ENCODE measurements around the gene SRGAP2C.
"Not testable (repeated sequence)": the region's sequence is repeated elsewhere in the genome, so short reads cannot be mapped to it uniquely, and the experiment has no call there.

Gene SRGAP2C

DNA sequence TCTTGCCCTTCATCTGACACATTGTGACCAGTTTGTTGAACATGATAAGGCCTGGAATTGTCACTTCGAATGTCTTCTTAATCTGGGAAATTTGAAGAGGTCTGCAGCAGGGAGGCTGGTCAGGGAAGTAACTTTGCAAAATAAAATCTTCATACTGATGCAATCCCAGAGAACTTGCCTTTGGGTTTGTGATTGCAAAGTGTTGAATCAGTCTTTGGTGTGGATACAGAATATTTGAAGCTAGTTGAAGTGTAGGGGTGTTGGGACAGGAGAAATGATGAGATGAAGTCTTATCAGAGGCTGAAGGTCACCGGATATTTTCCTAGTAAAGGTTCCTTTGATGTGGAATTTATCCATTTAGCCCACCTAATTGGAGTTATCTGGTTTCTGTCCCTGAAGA is 42.1 kb downstream of the SRGAP2C start:
- H3K36me3 ChIP-seq (replicated peaks), result not testable (repeated sequence)

DNA sequence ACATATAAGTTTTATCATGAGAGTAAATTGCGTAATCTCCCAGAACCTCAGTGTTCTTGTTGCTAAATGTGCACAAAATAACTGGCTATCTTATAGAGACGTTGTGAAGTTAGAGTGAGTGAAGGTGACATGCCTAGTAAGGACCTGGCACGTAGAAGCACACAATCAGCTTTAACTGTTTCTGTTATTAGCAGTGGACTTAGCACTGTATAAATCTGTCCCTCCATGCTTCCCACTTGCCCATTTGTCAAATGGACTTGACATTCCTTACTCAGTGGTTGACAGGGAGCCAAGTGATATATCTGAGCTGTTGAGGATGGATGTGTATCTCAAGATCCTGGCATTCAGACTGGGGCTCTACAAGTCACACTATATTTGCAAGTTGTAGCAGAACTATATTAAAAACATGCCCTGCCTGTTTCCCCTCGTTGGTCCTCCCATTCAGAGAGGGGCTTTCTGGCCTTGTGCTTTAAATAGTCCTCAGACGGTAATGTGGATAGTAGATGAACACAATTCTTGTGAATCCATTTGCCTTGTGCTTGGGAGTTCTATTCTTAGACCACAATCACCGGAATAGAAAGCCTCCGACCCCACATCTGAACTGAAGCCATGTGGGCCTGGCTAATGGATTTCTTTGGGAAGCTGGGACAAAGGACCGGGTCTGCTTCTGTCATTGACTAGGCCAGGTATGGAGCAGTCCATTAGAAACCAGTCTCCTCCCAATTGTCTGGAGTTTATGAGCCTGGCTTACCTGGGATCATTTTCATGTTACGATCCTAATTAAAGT is 43.0 kb downstream of the SRGAP2C start:
- H3K27me3 ChIP-seq (replicated peaks); H3K27ac ChIP-seq; in situ Hi-C loops (cut with HindIII; ENCODE audit: low pct_ligation_motif_present, low sequenced_read_pairs); H3K4me3 ChIP-seq (ENCODE audit: low read depth, low read length); DNase-seq; H3K36me3 ChIP-seq (replicated peaks): not testable (repeated sequence)

More for the DNA sequence above, 42.1 kb downstream of the SRGAP2C start:
- DNase-seq; H3K27me3 ChIP-seq (replicated peaks); H3K4me3 ChIP-seq (ENCODE audit: low read depth, low read length); in situ Hi-C loops (cut with HindIII; ENCODE audit: low pct_ligation_motif_present, low sequenced_read_pairs); H3K27ac ChIP-seq: not testable (repeated sequence)

DNA sequence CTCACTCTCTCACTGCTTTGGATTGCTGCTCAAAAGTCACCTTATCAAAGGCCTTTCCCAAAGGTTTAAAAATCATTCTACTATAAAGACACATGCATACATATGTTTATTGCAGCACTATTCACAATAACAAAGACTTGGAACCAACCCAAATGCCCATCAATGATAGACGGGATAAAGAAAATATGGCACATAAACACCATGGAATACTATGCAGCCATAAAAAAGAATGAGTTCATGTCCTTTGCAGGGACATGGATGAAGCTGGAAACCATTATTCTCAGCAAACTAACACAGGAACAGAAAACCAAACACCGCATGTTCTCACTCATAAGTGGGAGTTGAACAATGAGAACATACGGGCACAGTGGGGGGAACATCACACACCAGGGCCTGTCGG is 45.9 kb downstream of the SRGAP2C start:
- DNase-seq; H3K36me3 ChIP-seq (replicated peaks); H3K27ac ChIP-seq; in situ Hi-C loops (cut with HindIII; ENCODE audit: low pct_ligation_motif_present, low sequenced_read_pairs); H3K27me3 ChIP-seq (replicated peaks); H3K4me3 ChIP-seq (ENCODE audit: low read depth, low read length): not testable (repeated sequence)

DNA sequence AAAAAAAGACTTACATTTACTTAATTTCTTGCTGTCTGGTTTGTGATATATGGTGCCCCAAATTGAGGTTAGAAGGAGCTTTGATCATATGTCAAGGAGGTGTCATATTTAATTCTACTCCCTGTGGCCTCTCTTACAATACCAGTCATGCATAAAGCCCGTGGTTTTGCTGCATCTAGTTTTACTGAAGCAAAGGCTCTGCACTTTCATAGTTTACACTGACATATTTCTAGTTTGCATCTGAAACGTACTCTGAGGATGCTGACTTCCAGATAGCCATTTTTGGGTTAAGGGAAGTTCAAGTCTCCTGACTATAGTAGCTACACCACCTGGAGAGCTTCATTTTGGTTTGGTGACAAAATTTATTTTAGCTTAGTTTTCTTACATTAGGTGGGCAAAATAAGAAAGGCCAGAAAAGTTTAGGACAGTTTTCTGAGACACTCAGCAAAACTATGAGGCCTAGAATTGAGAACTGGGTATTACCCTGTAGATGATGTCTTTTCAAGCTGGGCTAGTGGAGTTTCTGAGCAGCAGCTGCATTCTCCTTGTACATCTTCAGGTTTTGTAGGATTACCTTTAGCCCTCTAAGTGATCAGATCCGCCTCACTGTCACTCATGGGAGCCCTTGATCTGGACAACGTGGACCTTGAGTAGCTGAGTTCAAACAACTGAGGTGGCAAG is 47.8 kb downstream of the SRGAP2C start:
- H3K4me3 ChIP-seq (ENCODE audit: low read depth, low read length); H3K36me3 ChIP-seq (replicated peaks); DNase-seq; in situ Hi-C loops (cut with HindIII; ENCODE audit: low pct_ligation_motif_present, low sequenced_read_pairs); H3K27me3 ChIP-seq (replicated peaks); H3K27ac ChIP-seq: not testable (repeated sequence)

DNA sequence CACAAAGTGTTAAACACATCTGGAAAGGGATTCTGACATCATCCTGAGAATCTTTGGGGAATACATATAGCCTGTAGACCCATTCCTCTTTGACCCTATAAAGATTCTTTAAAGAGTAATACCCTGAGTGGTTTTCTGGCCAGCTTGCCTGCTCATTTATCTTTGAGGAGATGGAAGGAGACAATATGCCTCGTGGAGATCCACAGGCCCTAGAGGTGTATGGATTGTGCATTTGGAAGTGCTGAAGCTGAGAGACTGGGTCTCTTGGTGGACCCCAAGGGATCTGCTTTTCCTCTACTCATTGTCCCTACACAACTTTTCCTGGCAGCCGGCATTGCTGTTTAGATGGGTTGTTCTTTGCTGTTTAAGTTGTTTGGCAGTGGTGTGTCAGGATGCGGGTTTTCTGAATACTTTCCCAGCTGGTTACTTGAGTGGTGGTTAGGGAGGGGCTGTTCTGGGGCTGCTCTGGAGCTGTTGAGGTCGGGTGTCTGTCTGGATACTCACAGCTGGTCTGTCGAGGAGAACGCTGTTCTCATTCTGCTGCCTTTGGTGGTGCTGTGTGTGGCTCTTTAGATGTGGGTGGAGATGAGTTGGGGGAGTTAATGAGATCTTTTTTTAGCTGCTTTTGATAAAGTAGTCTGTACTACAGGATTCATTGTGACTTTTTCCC is 49.5 kb downstream of the SRGAP2C start:
- H3K36me3 ChIP-seq (replicated peaks); H3K4me3 ChIP-seq (ENCODE audit: low read depth, low read length); DNase-seq; in situ Hi-C loops (cut with HindIII; ENCODE audit: low pct_ligation_motif_present, low sequenced_read_pairs); H3K27ac ChIP-seq; H3K27me3 ChIP-seq (replicated peaks): not testable (repeated sequence)

DNA sequence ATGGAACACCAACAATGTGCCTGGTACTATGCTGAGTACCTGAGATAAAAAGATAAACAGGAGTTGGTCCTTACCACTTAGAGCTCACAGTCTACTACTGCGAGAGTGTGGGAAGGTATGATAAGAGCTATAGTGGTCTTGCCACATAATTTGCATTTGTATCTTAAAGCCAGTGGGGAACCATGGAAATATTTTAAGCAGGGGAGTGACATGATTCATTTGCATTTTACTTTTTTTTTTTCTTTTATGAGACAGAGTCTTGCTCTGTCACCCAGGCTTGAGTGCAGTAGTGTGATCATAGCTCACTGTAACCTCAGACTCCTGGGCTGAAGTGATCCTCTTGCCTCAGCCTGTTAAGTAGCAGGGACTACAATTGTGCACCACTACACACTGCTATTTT is 53.6 kb downstream of the SRGAP2C start:
- H3K36me3 ChIP-seq (replicated peaks); H3K4me3 ChIP-seq (ENCODE audit: low read depth, low read length); H3K27me3 ChIP-seq (replicated peaks); in situ Hi-C loops (cut with HindIII; ENCODE audit: low pct_ligation_motif_present, low sequenced_read_pairs); H3K27ac ChIP-seq; DNase-seq: not testable (repeated sequence)

DNA sequence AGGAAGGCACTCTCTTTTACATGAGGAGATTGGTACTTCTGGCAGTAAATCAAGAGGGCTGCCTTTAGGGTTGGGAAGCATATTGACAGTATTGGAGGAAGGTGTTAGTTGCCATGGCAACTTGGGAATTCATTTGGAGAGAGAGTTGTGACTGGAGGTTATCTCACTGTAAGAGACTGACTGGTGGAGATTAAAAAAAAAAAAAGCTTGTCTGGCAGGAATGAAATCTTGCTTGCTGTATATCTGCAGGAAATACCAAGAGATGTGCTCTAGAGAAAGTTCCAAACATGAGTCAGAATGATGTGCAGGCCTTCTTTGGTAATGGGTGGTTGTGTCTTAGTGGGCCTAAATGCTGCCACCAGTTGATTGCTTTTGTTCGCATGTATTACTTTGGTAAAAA is 59.1 kb downstream of the SRGAP2C start:
- DNase-seq; H3K27me3 ChIP-seq (replicated peaks); H3K27ac ChIP-seq; H3K36me3 ChIP-seq (replicated peaks); H3K4me3 ChIP-seq (ENCODE audit: low read depth, low read length); in situ Hi-C loops (cut with HindIII; ENCODE audit: low pct_ligation_motif_present, low sequenced_read_pairs): not testable (repeated sequence)

DNA sequence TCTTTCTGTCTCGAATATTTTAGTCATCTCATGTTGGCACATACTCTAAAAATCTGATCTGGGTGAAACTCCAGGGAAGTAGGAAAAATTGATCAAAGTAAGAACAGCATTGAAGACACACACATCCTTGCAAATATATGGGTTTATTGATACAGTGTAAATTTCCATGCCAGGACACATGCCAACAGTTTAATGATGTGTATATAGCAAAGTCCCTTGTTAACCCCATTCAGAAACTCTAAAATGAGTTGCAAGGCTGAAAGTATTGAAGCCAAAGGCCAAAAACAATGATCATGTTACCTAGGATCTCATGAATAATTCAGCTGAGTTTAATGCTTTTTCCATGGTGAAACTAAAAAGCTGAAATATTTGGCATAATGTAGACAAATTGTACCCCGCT is 61.6 kb downstream of the SRGAP2C start:
- H3K36me3 ChIP-seq (replicated peaks); H3K27me3 ChIP-seq (replicated peaks); H3K4me3 ChIP-seq (ENCODE audit: low read depth, low read length); H3K27ac ChIP-seq; DNase-seq; in situ Hi-C loops (cut with HindIII; ENCODE audit: low pct_ligation_motif_present, low sequenced_read_pairs): not testable (repeated sequence)

DNA sequence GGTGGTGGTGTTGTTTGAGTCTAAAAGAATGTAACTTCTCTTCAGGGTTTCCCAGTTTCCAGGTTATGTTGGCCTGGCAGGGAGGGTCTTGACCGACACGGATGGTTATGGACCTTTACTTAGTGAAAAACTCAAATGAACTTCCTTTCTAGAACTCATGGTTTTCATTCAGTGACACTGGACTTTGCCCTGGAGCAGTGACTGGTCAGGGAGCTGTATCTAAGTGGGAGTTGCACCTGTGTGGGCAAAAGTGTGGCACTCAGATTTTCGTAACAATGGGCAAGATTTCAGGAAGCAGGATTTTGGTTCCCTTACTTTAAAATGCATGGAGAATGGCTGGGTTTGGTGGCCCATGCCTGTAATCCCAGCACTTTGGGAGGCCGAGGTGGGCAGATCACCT is 67.9 kb downstream of the SRGAP2C start:
- in situ Hi-C loops (cut with HindIII; ENCODE audit: low pct_ligation_motif_present, low sequenced_read_pairs); DNase-seq; H3K27ac ChIP-seq; H3K36me3 ChIP-seq (replicated peaks); H3K4me3 ChIP-seq (ENCODE audit: low read depth, low read length); H3K27me3 ChIP-seq (replicated peaks): not testable (repeated sequence)

DNA sequence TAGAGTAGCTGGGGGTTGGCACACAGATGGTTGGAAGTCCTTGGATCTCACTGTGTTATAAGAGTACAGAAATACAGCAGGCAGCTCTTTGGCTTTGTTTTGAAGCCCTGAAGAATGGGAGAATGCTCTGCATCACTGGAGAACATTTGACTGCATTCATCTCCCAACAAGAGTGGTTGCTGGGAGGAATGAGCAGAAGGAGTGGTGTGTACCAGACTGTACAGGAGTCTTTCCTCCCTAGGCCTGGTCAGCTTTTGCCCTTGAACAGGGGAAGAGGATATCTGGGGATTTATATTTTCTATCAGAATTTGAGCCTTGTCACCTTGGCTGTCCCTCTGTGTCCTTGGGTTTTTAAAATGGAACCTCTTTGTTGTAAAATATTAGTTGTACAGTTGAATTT is 69.8 kb downstream of the SRGAP2C start:
- H3K36me3 ChIP-seq (replicated peaks); DNase-seq; H3K27ac ChIP-seq; H3K27me3 ChIP-seq (replicated peaks); H3K4me3 ChIP-seq (ENCODE audit: low read depth, low read length); in situ Hi-C loops (cut with HindIII; ENCODE audit: low pct_ligation_motif_present, low sequenced_read_pairs): not testable (repeated sequence)

DNA sequence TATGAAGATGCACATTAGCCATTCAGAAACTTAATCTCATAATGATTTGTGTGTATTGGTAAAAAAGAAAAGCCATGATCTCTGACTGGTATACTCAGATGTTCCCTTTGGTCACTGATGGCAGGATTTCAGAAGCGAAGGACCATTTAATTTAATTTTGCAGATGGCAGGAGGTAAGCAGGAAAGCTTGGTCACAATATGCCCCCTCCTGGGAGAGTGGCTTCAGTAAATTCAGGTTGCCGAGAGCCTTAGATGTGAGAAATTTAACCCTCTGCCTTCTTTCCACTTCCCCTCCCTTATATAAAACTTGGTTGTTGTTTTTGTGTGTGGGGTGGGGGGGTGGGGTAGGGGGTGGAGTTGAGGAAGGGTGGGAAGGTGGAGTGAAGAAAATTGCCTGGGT is 72.9 kb downstream of the SRGAP2C start:
- DNase-seq; H3K27ac ChIP-seq; in situ Hi-C loops (cut with HindIII; ENCODE audit: low pct_ligation_motif_present, low sequenced_read_pairs); H3K27me3 ChIP-seq (replicated peaks); H3K4me3 ChIP-seq (ENCODE audit: low read depth, low read length); H3K36me3 ChIP-seq (replicated peaks): not testable (repeated sequence)

DNA sequence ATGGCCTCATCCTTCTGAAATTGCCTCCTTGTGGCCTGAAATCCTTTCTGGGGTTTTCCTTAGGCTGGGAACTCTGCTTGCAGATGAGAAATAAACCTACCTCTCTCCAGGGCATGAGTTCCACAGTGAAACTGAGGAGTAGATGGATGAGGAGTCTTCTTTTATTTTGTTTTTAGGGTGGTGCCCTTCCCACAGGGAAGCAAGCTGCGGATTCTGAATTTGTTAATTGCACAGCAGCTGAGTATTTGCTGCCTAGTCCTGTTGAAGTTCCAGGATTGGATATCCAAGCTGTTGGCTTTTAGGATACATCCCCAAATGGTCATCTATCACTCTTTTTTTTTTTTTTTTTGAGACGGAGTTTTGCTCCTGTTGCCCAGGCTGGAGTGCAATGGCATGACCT is 73.4 kb downstream of the SRGAP2C start:
- H3K36me3 ChIP-seq (replicated peaks); H3K27ac ChIP-seq; H3K27me3 ChIP-seq (replicated peaks); DNase-seq; H3K4me3 ChIP-seq (ENCODE audit: low read depth, low read length); in situ Hi-C loops (cut with HindIII; ENCODE audit: low pct_ligation_motif_present, low sequenced_read_pairs): not testable (repeated sequence)

DNA sequence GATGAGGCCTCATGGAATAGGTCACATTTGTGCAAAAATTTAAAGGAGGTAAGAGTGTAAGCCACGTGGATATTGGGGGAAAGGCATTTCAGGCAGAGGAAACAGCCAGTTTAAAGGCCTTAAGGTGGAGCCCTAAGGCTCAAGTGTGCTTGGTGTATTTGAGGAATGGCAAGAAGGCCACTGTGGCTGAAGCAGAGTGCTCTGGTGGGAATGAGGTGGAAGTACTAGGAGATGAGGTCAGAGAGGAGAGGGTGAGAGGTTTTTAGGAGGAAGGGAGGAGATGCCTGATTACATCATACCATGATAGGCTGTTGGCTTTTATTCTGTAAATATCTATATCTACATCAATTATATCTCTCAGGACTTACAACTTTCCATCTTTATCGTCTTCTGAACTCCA is 75.4 kb downstream of the SRGAP2C start:
- H3K4me3 ChIP-seq (ENCODE audit: low read depth, low read length); H3K27ac ChIP-seq; H3K27me3 ChIP-seq (replicated peaks); H3K36me3 ChIP-seq (replicated peaks); in situ Hi-C loops (cut with HindIII; ENCODE audit: low pct_ligation_motif_present, low sequenced_read_pairs); DNase-seq: not testable (repeated sequence)

DNA sequence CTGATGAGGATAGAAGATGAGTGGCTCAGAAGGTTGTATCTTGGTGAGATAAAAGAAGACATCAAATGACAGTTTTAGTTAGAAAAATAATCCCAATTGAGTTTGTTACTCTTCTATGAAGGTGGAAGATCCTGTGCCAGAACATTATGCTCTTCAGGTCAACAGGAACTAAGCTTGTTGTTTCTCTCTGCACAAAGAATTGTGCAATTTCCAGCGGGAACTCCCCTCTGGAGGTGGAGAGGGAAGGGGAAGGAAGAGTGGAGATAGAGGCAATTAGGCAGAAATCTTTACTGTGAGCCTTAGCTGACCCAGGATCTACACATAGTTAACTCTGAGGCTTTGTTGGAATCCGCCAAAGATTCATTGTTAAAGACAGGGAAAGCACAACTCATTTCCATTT is 77.4 kb downstream of the SRGAP2C start:
- H3K36me3 ChIP-seq (replicated peaks); H3K27me3 ChIP-seq (replicated peaks); DNase-seq; H3K4me3 ChIP-seq (ENCODE audit: low read depth, low read length); in situ Hi-C loops (cut with HindIII; ENCODE audit: low pct_ligation_motif_present, low sequenced_read_pairs); H3K27ac ChIP-seq: not testable (repeated sequence)
